Caco-2 (cell line): ENCODE data around the gene VNN1. TPM values are rescaled to one million over a fixed set of nuclear protein-coding genes. Genes with fewer than 3 reads are reported as not detected.

ENCODE experiments used
- BruUV-seq: library from RNA; stranded (reverse); fragments of 400-500 nt; replicated peaks from 2 replicates; lab custom pipeline; 2021; lab: Mats Ljungman, UMichigan
- CTCF ChIA-PET: fragments of 300-600 bp; sonication (Branson Sonifier 250); formaldehyde crosslinking; loops from one replicate; lab custom pipeline; 2022; ENCODE audit warnings: antibody characterized with exemption; lab: Charles Lee
- POLR2A ChIA-PET: fragments of 300-600 bp; sonication (Branson Sonifier 250); formaldehyde crosslinking; loops from one replicate; lab custom pipeline; 2022; ENCODE audit warnings: antibody characterized with exemption; lab: Charles Lee
- DNase-seq, 2 experiments: peaks; one replicate each; pipeline versions ENCODE4 v3.0.0 to v3.0.0-alpha.2; 2020 to 2022
- H3K27me3 ChIP-seq: replicated peaks from 2 replicates; pipeline ENCODE4 v1.6.0; 2011; ENCODE audit warnings: low read length; ENCODE audit not compliant: control insufficient read depth, insufficient read depth
- H3K36me3 ChIP-seq: 2 replicates; pipeline ENCODE4 v1.5.1; 2011; ENCODE audit warnings: low read length; ENCODE audit not compliant: control insufficient read depth, insufficient read depth
- H3K4me1 ChIP-seq: fragments of 250-450 bp; sonication (Bioruptor Pico); 2 replicates; pipeline ENCODE4 v1.5.1; 2020; ENCODE audit warnings: mild to moderate bottlenecking
- H3K4me3 ChIP-seq: 2 replicates; pipeline ENCODE4 v1.5.1; 2011; ENCODE audit warnings: low read depth, mild to moderate bottlenecking, control low read depth, low read length
- H3K9me3 ChIP-seq: fragments of 250-450 bp; sonication (Bioruptor Pico); 2 replicates; pipeline ENCODE4 v1.5.1; 2020; ENCODE audit warnings: mild to moderate bottlenecking, moderate library complexity
- H3K27ac Mint-ChIP-seq: one replicate; pipeline ENCODE4 v1.8.0; 2022; ENCODE audit warnings: mixed read lengths; ENCODE audit not compliant: unreplicated experiment
- H3K27me3 Mint-ChIP-seq: one replicate; pipeline ENCODE4 v1.8.0; 2022; ENCODE audit warnings: mixed read lengths; ENCODE audit not compliant: insufficient read depth, unreplicated experiment
- H3K36me3 Mint-ChIP-seq: one replicate; pipeline ENCODE4 v1.8.0; 2022; ENCODE audit warnings: mild to moderate bottlenecking, mixed read lengths; ENCODE audit not compliant: insufficient read depth, unreplicated experiment
- H3K4me1 Mint-ChIP-seq: one replicate; pipeline ENCODE4 v1.8.0; 2022; ENCODE audit warnings: low read depth, mixed read lengths; ENCODE audit not compliant: unreplicated experiment
- H3K4me3 Mint-ChIP-seq: one replicate; pipeline ENCODE4 v1.8.0; 2022; ENCODE audit warnings: mild to moderate bottlenecking, moderate library complexity, mixed read lengths; ENCODE audit not compliant: unreplicated experiment
- H3K9me3 Mint-ChIP-seq: one replicate; pipeline ENCODE4 v1.8.0; 2022; ENCODE audit warnings: mixed read lengths; ENCODE audit not compliant: unreplicated experiment
- CTCF ChIP-seq, 2 experiments: fragments of 200-600 bp in 1 of 2; IDR thresholded peaks; 1 replicate in 1 of 2; 2 replicates in 1 of 2; pipeline versions ENCODE4 v1.5.1 to v1.8.0; 2011 to 2022; ENCODE audit warnings: antibody characterized with exemption in 1 of 2, control low read depth in 1 of 2, inconsistent platforms in 1 of 2, low read depth in 1 of 2, low read length in 1 of 2, mild to moderate bottlenecking in 1 of 2, moderate library complexity in 1 of 2; ENCODE audit not compliant: insufficient read depth in 1 of 2, severe bottlenecking in 1 of 2, unreplicated experiment in 1 of 2
- intact Hi-C: fragments of 100-400 bp; cut with micrococcal nuclease; formaldehyde crosslinking; loops from one replicate; pipeline ENCODE4 v1.10.0; 2022; ENCODE audit not compliant: unreplicated experiment
- total RNA-seq: library from RNA; stranded (reverse); gene quantifications from 2 replicates; pipeline ENCODE4 v1.2.3, GENCODE V29; 2022

The VNN1 gene
- total RNA-seq, 1 experiment from 2014 or later = not detected

- ChIA-PET POLR2A (no interaction called here), CTCF (no interaction called here)
- no peak overlapping the region for H3K4me3 Mint-ChIP-seq
- no peaks in the 10 kb centered on the region for H3K9me3 Mint-ChIP-seq
- H3K36me3 ChIP-seq = no peaks in the 10 kb centered on the region
- H3K9me3 ChIP-seq = no peaks in the 10 kb centered on the region; the same call in none of the 2 replicates
- no TSS peak for BruUV-seq
- peaks cover 4% of the 10 kb centered on the region for H3K36me3 Mint-ChIP-seq
- intact Hi-C loops = no loop called here
- H3K27ac Mint-ChIP-seq = no peak overlapping the region
- peaks cover 6% of the 10 kb centered on the region for H3K4me1 Mint-ChIP-seq
- no peak overlapping the region for H3K4me3 ChIP-seq
- H3K4me1 ChIP-seq = no peaks in the 10 kb centered on the region
- no peaks in the 10 kb centered on the region for H3K27me3 ChIP-seq
- H3K27me3 Mint-ChIP-seq = no peaks in the 10 kb centered on the region
- TF ChIP-seq CTCF (IDR thresholded peaks at IDR 0.05; ENCODE audit: insufficient read depth in 1 of 2, low read depth in 1 of 2, low read length in 1 of 2, severe bottlenecking in 1 of 2, unreplicated experiment in 1 of 2) = no peak
- DNase-seq = no peak
Observed at GRCh38 chr6:132703936-132704335, 9.9 kb downstream of the VNN1 start.

GRCh38 chr6:132698608-132699007, 15.2 kb downstream of the VNN1 start:
- POLR2A ChIA-PET = no interaction called here
- H3K9me3 ChIP-seq = no peaks in the 10 kb centered on the region; the same call in 1 of the 2 replicates
- H3K4me1 ChIP-seq = no peaks in the 10 kb centered on the region
- H3K4me3 ChIP-seq = no peak overlapping the region
- no peak for TF ChIP-seq CTCF (IDR thresholded peaks at IDR 0.05; ENCODE audit: insufficient read depth in 1 of 2, low read depth in 1 of 2, low read length in 1 of 2, severe bottlenecking in 1 of 2, unreplicated experiment in 1 of 2)
- CTCF ChIA-PET = no interaction called here
- no peak for DNase-seq
- Mint-ChIP-seq H3K27ac (no peak overlapping the region), H3K36me3 (peaks cover 2% of the 10 kb centered on the region), H3K4me3 (no peak overlapping the region), H3K4me1 (no peaks in the 10 kb centered on the region), H3K27me3 (no peaks in the 10 kb centered on the region), H3K9me3 (peaks cover 14% of the 10 kb centered on the region)
- intact Hi-C loops = no loop called here
- H3K36me3 ChIP-seq = no peaks in the 10 kb centered on the region
- no TSS peak for BruUV-seq
- H3K27me3 ChIP-seq = no peaks in the 10 kb centered on the region

- BruUV-seq = no TSS peak
- Mint-ChIP-seq H3K36me3 (no peaks in the 10 kb centered on the region), H3K27me3 (no peaks in the 10 kb centered on the region)
Observed at GRCh38 chr6:132695773-132696172, 18.1 kb downstream of the VNN1 start.

More at GRCh38 chr6:132695773-132696172, 18.1 kb downstream of the VNN1 start:
- H3K9me3 Mint-ChIP-seq = peaks cover 14% of the 10 kb centered on the region
- intact Hi-C loops = no loop called here
- no peaks in the 10 kb centered on the region for H3K4me1 Mint-ChIP-seq
- H3K4me1 ChIP-seq = no peaks in the 10 kb centered on the region
- H3K4me3 ChIP-seq = no peak overlapping the region
- TF ChIP-seq CTCF (IDR thresholded peaks at IDR 0.05; ENCODE audit: insufficient read depth in 1 of 2, low read depth in 1 of 2, low read length in 1 of 2, severe bottlenecking in 1 of 2, unreplicated experiment in 1 of 2) = no peak
- H3K27ac Mint-ChIP-seq = no peak overlapping the region
- ChIA-PET POLR2A (no interaction called here), CTCF (no interaction called here)
- no peaks in the 10 kb centered on the region for H3K27me3 ChIP-seq
- no peak for DNase-seq
- no peaks in the 10 kb centered on the region for H3K36me3 ChIP-seq
- H3K4me3 Mint-ChIP-seq = no peak overlapping the region
- no peaks in the 10 kb centered on the region for H3K9me3 ChIP-seq
